Endothelial cell of umbilical vein (primary cell): ENCODE data around the gene LRRC4B. TPM values are rescaled to one million over a fixed set of nuclear protein-coding genes. Genes with fewer than 3 reads are reported as not detected.
"Not testable (repeated sequence)": the region's sequence is repeated elsewhere in the genome, so short reads cannot be mapped to it uniquely, and the experiment has no call there.

Experiments used
- BruUV-seq: library from RNA; stranded (reverse); fragments of 400-500 nt; replicated peaks from 2 replicates; lab custom pipeline; 2021; lab: Mats Ljungman, UMichigan
- CTCF ChIA-PET: fragments of 300-600, 350-600 bp; sonication (Branson Sonifier 250); formaldehyde crosslinking; loops from one replicate; lab custom pipeline; 2021; ENCODE audit warnings: antibody characterized with exemption, inconsistent platforms; lab: Charles Lee
- POLR2A ChIA-PET: fragments of 300-600, 350-600 bp; sonication (Branson Sonifier 250); formaldehyde crosslinking; loops from one replicate; lab custom pipeline; 2021; ENCODE audit warnings: antibody characterized with exemption, inconsistent platforms; lab: Charles Lee
- DNase-seq: peaks from one replicate; pipeline ENCODE4 v3.0.0-alpha.2; 2011; ENCODE audit warnings: low read depth, low spot score
- FAIRE-seq: peaks from 2 replicates; lab custom pipeline; 2011; peaks lifted over from hg19 to GRCh38; lab: Jason Lieb, UNC
- H2AFZ ChIP-seq: 2 replicates; pipeline ENCODE4 v1.6.0; 2012; ENCODE audit warnings: low read depth, low read length, control low read depth, inconsistent platforms
- H3K27ac ChIP-seq: 2 replicates; pipeline ENCODE4 v1.5.1; 2011; ENCODE audit warnings: low read depth, mild to moderate bottlenecking, control low read depth, low read length, moderate library complexity; ENCODE audit not compliant: insufficient read depth
- H3K27me3 ChIP-seq, 2 experiments: 2 replicates each; pipeline versions ENCODE4 v1.6.0 to v1.6.1; 2011; ENCODE audit warnings: low read length in 2 of 2, mixed read lengths in 1 of 2; ENCODE audit not compliant: control insufficient read depth in 2 of 2, insufficient read depth in 2 of 2
- H3K36me3 ChIP-seq, 2 experiments: 2 replicates in 1 of 2; 3 replicates in 1 of 2; pipeline ENCODE4 v1.5.1; 2011; ENCODE audit warnings: low read length in 2 of 2, mild to moderate bottlenecking in 1 of 2, moderate library complexity in 1 of 2; ENCODE audit not compliant: control insufficient read depth in 2 of 2, insufficient read depth in 2 of 2; ENCODE audit errors: extremely low read depth in 1 of 2
- H3K4me1 ChIP-seq: 3 replicates; pipeline ENCODE4 v1.5.1; 2011; ENCODE audit warnings: mild to moderate bottlenecking, low read length; ENCODE audit not compliant: control insufficient read depth, insufficient read depth; ENCODE audit errors: extremely low read depth
- H3K4me2 ChIP-seq: 2 replicates; pipeline ENCODE4 v1.6.1; 2011; ENCODE audit warnings: low read length, control low read depth, mixed read lengths; ENCODE audit not compliant: insufficient read depth
- H3K4me3 ChIP-seq, 3 experiments: fragments of 200-600 bp in 1 of 3; sonication (generic), shearing (Covaris generic) in 1 of 3; replicated peaks in 1 of 3; 2 replicates each; pipeline ENCODE4 v1.5.1; 2011 to 2016; ENCODE audit warnings: control low read depth in 3 of 3, low read length in 3 of 3, mild to moderate bottlenecking in 2 of 3, inconsistent platforms in 1 of 3, low read depth in 1 of 3, moderate library complexity in 1 of 3; ENCODE audit not compliant: insufficient read depth in 1 of 3
- H3K79me2 ChIP-seq: 2 replicates; pipeline ENCODE4 v1.6.0; 2012; ENCODE audit warnings: low read length, inconsistent platforms; ENCODE audit not compliant: control insufficient read depth, insufficient read depth
- H3K9ac ChIP-seq: replicated peaks from 2 replicates; pipeline ENCODE3; 2011; ENCODE audit warnings: low read length, control low read depth; ENCODE audit not compliant: insufficient read depth; ENCODE audit errors: extremely low read depth
- H3K9me1 ChIP-seq: replicated peaks from 3 replicates; pipeline ENCODE4 v1.6.0; 2011; ENCODE audit warnings: mild to moderate bottlenecking, low read length; ENCODE audit not compliant: control insufficient read depth, insufficient read depth; ENCODE audit errors: extremely low read depth
- H3K9me3 ChIP-seq: replicated peaks from 2 replicates; pipeline ENCODE4 v1.5.1; 2012; ENCODE audit warnings: low read length, inconsistent platforms; ENCODE audit not compliant: control insufficient read depth, insufficient read depth
- H4K20me1 ChIP-seq: replicated peaks from 2 replicates; pipeline ENCODE3; 2011; ENCODE audit warnings: mild to moderate bottlenecking, low read length; ENCODE audit not compliant: control insufficient read depth, insufficient read depth; ENCODE audit errors: extremely low read depth
- EZH2 ChIP-seq: IDR thresholded peaks from 2 replicates; pipeline ENCODE4 v1.6.1; 2012; ENCODE audit warnings: borderline replicate concordance, low read depth, mild to moderate bottlenecking, moderate library complexity, low read length, inconsistent platforms; ENCODE audit not compliant: severe bottlenecking
- FOS ChIP-seq: IDR thresholded peaks from 2 replicates; pipeline ENCODE4 v1.6.1; 2011; ENCODE audit warnings: mild to moderate bottlenecking, low read length, moderate library complexity, borderline replicate concordance; ENCODE audit not compliant: insufficient read depth
- GATA2 ChIP-seq: IDR thresholded peaks from 2 replicates; pipeline ENCODE4 v1.7.0; 2011; ENCODE audit warnings: low read depth, mild to moderate bottlenecking, moderate library complexity, mixed read lengths, low read length; ENCODE audit not compliant: insufficient read length, insufficient read depth
- JUN ChIP-seq: IDR thresholded peaks from 2 replicates; pipeline ENCODE4 v1.6.1; 2011; ENCODE audit warnings: borderline replicate concordance, low read depth; ENCODE audit not compliant: insufficient read length, insufficient read depth
- MYC ChIP-seq: IDR thresholded peaks from one replicate; pipeline ENCODE4 v1.6.1; 2011; ENCODE audit warnings: mild to moderate bottlenecking, low read depth, low read length
- POLR2A ChIP-seq: IDR thresholded peaks from 2 replicates; pipeline ENCODE4 v1.6.1; 2012; ENCODE audit warnings: low read depth, mild to moderate bottlenecking, control low read depth, low read length
- POLR2AphosphoS5 ChIP-seq: IDR thresholded peaks from 2 replicates; pipeline ENCODE4 v1.6.1; 2012; ENCODE audit warnings: low read depth, mild to moderate bottlenecking, control low read depth, low read length, moderate library complexity; ENCODE audit not compliant: insufficient read depth
- dilution Hi-C: fragments of 300-500 bp; cut with MboI; formaldehyde crosslinking; loops from one replicate; pipeline ENCODE4 v1.15.0; 2019; ENCODE audit warnings: low sequenced_read_pairs; ENCODE audit not compliant: extremely low pct_ligation_motif_present
- intact Hi-C: fragments of 100-400 bp; cut with micrococcal nuclease; formaldehyde crosslinking; loops from one replicate; pipeline ENCODE4 v1.10.0; 2022
- polyA plus RNA-seq, 4 experiments: library from polyadenylated mRNA; depleted of rRNA in 3 of 4; stranded (reverse) in 3 of 4; unstranded in 1 of 4; fragments of >200 nt; gene quantifications; 2 replicates each; pipeline versions ENCODE4 v1.2.1 to v1.2.3, GENCODE V29; 2011 to 2012; ENCODE audit warnings: missing spikeins in 1 of 4
- total RNA-seq: library from RNA; stranded (reverse); gene quantifications from 2 replicates; pipeline ENCODE4 v1.2.3, GENCODE V29; 2021
- TF ChIP-seq, protein P1 (sequence below), 2 donors: IDR thresholded peaks; 1 replicate in 1 of 2; 2 replicates in 1 of 2; pipeline ENCODE4 v1.5.1; 2011; ENCODE audit warnings: low read length in 2 of 2, mild to moderate bottlenecking in 2 of 2, moderate library complexity in 2 of 2, control low read depth in 1 of 2, inconsistent platforms in 1 of 2, low read depth in 1 of 2; ENCODE audit not compliant: insufficient read depth in 1 of 2; ENCODE audit errors: extremely low read depth in 1 of 2
- TF ChIP-seq, protein P2 (sequence below): IDR thresholded peaks from 2 replicates; pipeline ENCODE4 v1.6.1; 2011; ENCODE audit not compliant: insufficient read depth, insufficient read length

LRRC4B gene
- total and polyA plus RNA-seq, 2 donors (not counting 3 experiments of a cell fraction or from before 2014, with no cell fraction given), result 0.08 TPM; not detected in 1

DNA sequence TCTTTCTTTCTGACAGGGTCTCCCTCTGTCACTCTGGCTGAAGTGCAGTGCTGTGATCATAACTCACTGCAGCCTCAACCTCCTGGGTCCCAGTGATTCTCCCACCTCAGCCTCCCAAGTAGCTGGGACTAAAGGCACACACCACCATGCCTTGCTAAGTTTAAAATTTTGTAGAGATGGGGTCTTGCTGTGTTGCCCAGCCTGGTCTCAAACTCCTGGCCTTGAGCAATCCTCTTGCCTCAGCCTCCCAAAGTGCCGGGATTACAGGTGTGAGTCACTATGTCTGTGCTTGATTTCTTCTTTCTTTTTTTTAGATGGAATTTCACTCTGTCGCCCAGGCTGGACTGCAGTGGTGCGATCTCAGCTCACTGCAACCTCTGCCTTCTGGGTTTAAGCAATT is 40.2 kb downstream of the LRRC4B start:
- dilution Hi-C loops, H3K79me2 ChIP-seq, H4K20me1 ChIP-seq, BruUV-seq, H3K9me3 ChIP-seq, H3K4me2 ChIP-seq, H2AFZ ChIP-seq, FAIRE-seq, H3K9ac ChIP-seq, H3K27ac ChIP-seq, H3K4me3 ChIP-seq, H3K27me3 ChIP-seq, H3K9me1 ChIP-seq, DNase-seq, POLR2A ChIA-PET, H3K36me3 ChIP-seq, intact Hi-C loops, H3K4me1 ChIP-seq: not testable (repeated sequence)
- CTCF ChIA-PET, result interaction anchor here (0.6 to 1.7 kb wide), 3 partner anchors 10 to 387 kb away, joined by 3 to 13 read pairs (median 3); no protein-coding TSS in a partner anchor

DNA sequence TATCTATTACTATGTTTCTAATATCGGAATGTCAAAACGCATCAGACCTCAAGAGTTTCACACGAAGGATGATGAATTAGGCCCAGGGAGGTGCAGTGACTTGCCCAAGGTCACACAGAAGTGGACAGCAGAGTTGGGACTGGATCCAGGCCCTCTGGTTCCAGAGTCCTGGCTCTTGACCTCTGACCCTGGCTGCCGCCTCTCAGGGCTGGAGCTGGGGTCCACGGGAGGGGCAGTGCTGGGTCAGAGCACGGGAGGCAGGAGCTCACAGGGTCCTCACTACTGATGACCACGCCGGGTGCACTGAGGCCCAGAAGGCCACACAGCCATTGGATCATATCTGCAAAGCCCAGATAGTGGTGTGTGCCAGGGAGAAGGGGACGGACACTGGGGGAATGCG is 45.4 kb downstream of the LRRC4B start:
- H3K27me3 ChIP-seq, result no peaks in the 10 kb centered on the region
- no peaks in the 10 kb centered on the region for H3K4me1 ChIP-seq
- no peak for DNase-seq
- H2AFZ ChIP-seq, result no peak overlapping the region
- no peak overlapping the region for H3K9ac ChIP-seq
- ChIA-PET CTCF (interaction anchor here (7.4 kb wide), 1 partner anchor 15 kb away, joined by 41 read pairs; no protein-coding TSS in a partner anchor), POLR2A (no interaction called here)
- H3K9me1 ChIP-seq, result no peaks in the 10 kb centered on the region
- no peaks in the 10 kb centered on the region for H3K9me3 ChIP-seq
- H3K4me2 ChIP-seq, result no peak overlapping the region
- H3K27ac ChIP-seq, result no peak overlapping the region
- H3K36me3 ChIP-seq, result no peaks in the 10 kb centered on the region
- dilution Hi-C loops, result no loop called here
- no peaks in the 10 kb centered on the region for H3K79me2 ChIP-seq
- H4K20me1 ChIP-seq, result no peaks in the 10 kb centered on the region
- TF ChIP-seq EZH2, result no peak
- TF ChIP-seq JUN, result no peak
- TF ChIP-seq POLR2A, result no peak
- no peak for TF ChIP-seq FOS
- TF ChIP-seq GATA2, result no peak
- no peak for TF ChIP-seq POLR2AphosphoS5
- TF ChIP-seq MYC, result no peak
- TF ChIP-seq, protein P1, sequence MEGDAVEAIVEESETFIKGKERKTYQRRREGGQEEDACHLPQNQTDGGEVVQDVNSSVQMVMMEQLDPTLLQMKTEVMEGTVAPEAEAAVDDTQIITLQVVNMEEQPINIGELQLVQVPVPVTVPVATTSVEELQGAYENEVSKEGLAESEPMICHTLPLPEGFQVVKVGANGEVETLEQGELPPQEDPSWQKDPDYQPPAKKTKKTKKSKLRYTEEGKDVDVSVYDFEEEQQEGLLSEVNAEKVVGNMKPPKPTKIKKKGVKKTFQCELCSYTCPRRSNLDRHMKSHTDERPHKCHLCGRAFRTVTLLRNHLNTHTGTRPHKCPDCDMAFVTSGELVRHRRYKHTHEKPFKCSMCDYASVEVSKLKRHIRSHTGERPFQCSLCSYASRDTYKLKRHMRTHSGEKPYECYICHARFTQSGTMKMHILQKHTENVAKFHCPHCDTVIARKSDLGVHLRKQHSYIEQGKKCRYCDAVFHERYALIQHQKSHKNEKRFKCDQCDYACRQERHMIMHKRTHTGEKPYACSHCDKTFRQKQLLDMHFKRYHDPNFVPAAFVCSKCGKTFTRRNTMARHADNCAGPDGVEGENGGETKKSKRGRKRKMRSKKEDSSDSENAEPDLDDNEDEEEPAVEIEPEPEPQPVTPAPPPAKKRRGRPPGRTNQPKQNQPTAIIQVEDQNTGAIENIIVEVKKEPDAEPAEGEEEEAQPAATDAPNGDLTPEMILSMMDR (IDR thresholded peaks at IDR 0.05; ENCODE audit: extremely low read depth in 1 of 2, insufficient read depth in 1 of 2, low read depth in 1 of 2, low read length in 2 of 2), result no peak
- TF ChIP-seq, protein P2, sequence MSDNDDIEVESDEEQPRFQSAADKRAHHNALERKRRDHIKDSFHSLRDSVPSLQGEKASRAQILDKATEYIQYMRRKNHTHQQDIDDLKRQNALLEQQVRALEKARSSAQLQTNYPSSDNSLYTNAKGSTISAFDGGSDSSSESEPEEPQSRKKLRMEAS, result no peak
- no peak for FAIRE-seq
- no peak overlapping the region for H3K4me3 ChIP-seq
- no TSS peak for BruUV-seq
- intact Hi-C loops, result no loop called here
